Measurements from ENCODE around the gene PTPN1.
A peak's percentile ranks its signal among the peaks of the same experiment; 100 is the strongest.

PTPN1 gene

GRCh38 chr20:50540620-50541605 is 30.7 kb downstream of the PTPN1 start:
- Histone ChIP-seq H3K79me2 (ENCODE audit: control insufficient read depth, low read length) (peaks cover 76% of the 10 kb centered on the region), H3K27ac (ENCODE audit: low read depth, low read length) (peak overlapping the region; percentile 32), H3K36me3 (ENCODE audit: control insufficient read depth, low read length) (peaks cover 8% of the 10 kb centered on the region), H3K4me3 (ENCODE audit: low read length) (peak overlapping the region; percentile 50), H3F3A (ENCODE audit: control insufficient read depth, insufficient read depth) (peaks cover 27% of the 10 kb centered on the region), H3K9me3 (ENCODE audit: control insufficient read depth, insufficient read depth, low read length) (no peaks in the 10 kb centered on the region), H3K4me2 (ENCODE audit: low read length) (peak overlapping the region; percentile 72), H3K4me1 (ENCODE audit: control insufficient read depth, low read length) (peaks cover 78% of the 10 kb centered on the region), H3K27me3 (ENCODE audit: control insufficient read depth, low read length) (no peaks in the 10 kb centered on the region), H4K20me1 (ENCODE audit: control insufficient read depth, insufficient read depth, low read depth, low read length) (peaks cover 11% of the 10 kb centered on the region), H3K9me2 (replicated peaks; ENCODE audit: control insufficient read depth, low read length) (no peaks in the 10 kb centered on the region)
- TF ChIP-seq CTCF (IDR thresholded peaks at IDR 0.05; ENCODE audit: low read depth, low read length, poor library complexity, severe bottlenecking) (no peak), EZH2phosphoT487 (IDR thresholded peaks at IDR 0.05; ENCODE audit: borderline replicate concordance, low read length) (no peak)

- Histone ChIP-seq H3K36me3 (ENCODE audit: control insufficient read depth, low read length) (peaks cover 8% of the 10 kb centered on the region), H3K9me2 (replicated peaks; ENCODE audit: control insufficient read depth, low read length) (no peaks in the 10 kb centered on the region), H3K4me2 (ENCODE audit: low read length) (peak overlapping the region; percentile 72), H3K4me1 (ENCODE audit: control insufficient read depth, low read length) (peaks cover 85% of the 10 kb centered on the region), H3F3A (ENCODE audit: control insufficient read depth, insufficient read depth) (peaks cover 27% of the 10 kb centered on the region), H3K79me2 (ENCODE audit: control insufficient read depth, low read length) (peaks cover 75% of the 10 kb centered on the region), H3K4me3 (ENCODE audit: low read length) (peak overlapping the region; percentile 50), H3K27ac (ENCODE audit: low read depth, low read length) (peak overlapping the region; percentile 32), H4K20me1 (ENCODE audit: control insufficient read depth, insufficient read depth, low read depth, low read length) (peaks cover 11% of the 10 kb centered on the region), H3K9me3 (ENCODE audit: control insufficient read depth, insufficient read depth, low read length) (no peaks in the 10 kb centered on the region), H3K27me3 (ENCODE audit: control insufficient read depth, low read length) (no peaks in the 10 kb centered on the region)
- TF ChIP-seq CTCF (IDR thresholded peaks at IDR 0.05; ENCODE audit: low read depth, low read length, poor library complexity, severe bottlenecking) (no peak), EZH2phosphoT487 (IDR thresholded peaks at IDR 0.05; ENCODE audit: borderline replicate concordance, low read length) (no peak)
Measured at GRCh38 chr20:50541606-50542041, 31.4 kb downstream of the PTPN1 start.

GRCh38 chr20:50543326-50543725 is 33.1 kb downstream of the PTPN1 start:
- Histone ChIP-seq H3K4me3 (ENCODE audit: low read length) (peak overlapping the region; percentile 33), H3K4me2 (ENCODE audit: low read length) (peak overlapping the region; percentile 72), H3K27me3 (ENCODE audit: control insufficient read depth, low read length) (no peaks in the 10 kb centered on the region), H4K20me1 (ENCODE audit: control insufficient read depth, insufficient read depth, low read depth, low read length) (peaks cover 10% of the 10 kb centered on the region), H3K4me1 (ENCODE audit: control insufficient read depth, low read length) (peaks cover 80% of the 10 kb centered on the region), H3K79me2 (ENCODE audit: control insufficient read depth, low read length) (peaks cover 70% of the 10 kb centered on the region), H3K36me3 (ENCODE audit: control insufficient read depth, low read length) (peaks cover 8% of the 10 kb centered on the region), H3K9me3 (ENCODE audit: control insufficient read depth, insufficient read depth, low read length) (no peaks in the 10 kb centered on the region), H3K27ac (ENCODE audit: low read depth, low read length) (peak overlapping the region; percentile 33), H3K9me2 (replicated peaks; ENCODE audit: control insufficient read depth, low read length) (no peaks in the 10 kb centered on the region), H3F3A (ENCODE audit: control insufficient read depth, insufficient read depth) (peaks cover 29% of the 10 kb centered on the region)
- TF ChIP-seq CTCF (IDR thresholded peaks at IDR 0.05; ENCODE audit: low read depth, low read length, poor library complexity, severe bottlenecking) (no peak), EZH2phosphoT487 (IDR thresholded peaks at IDR 0.05; ENCODE audit: borderline replicate concordance, low read length) (no peak)

Measured in DOHH2 (cell line).